BLaER1 (cell line): ENCODE data around the gene JADE2.

Source experiments
- H3K27ac ChIP-seq: shearing (Covaris generic); formaldehyde crosslinking; 2 replicates; pipeline ENCODE4 v1.8.1; 2022
- H3K27me3 ChIP-seq: shearing (Covaris generic); formaldehyde crosslinking; 2 replicates; pipeline ENCODE4 v1.8.1; 2022
- H3K36me3 ChIP-seq: shearing (Covaris generic); formaldehyde crosslinking; 2 replicates; pipeline ENCODE4 v1.8.1; 2022
- H3K4me1 ChIP-seq: shearing (Covaris generic); formaldehyde crosslinking; 2 replicates; pipeline ENCODE4 v1.8.1; 2022
- H3K4me2 ChIP-seq: shearing (Covaris generic); formaldehyde crosslinking; 2 replicates; pipeline ENCODE4 v1.8.1; 2022
- H3K4me3 ChIP-seq: shearing (Covaris generic); formaldehyde crosslinking; 2 replicates; pipeline ENCODE4 v1.8.1; 2022
- H3K9ac ChIP-seq: shearing (Covaris generic); formaldehyde crosslinking; 2 replicates; pipeline ENCODE4 v1.8.1; 2022
- H3K9me3 ChIP-seq: shearing (Covaris generic); formaldehyde crosslinking; 2 replicates; pipeline ENCODE4 v1.8.1; 2022
- H4K20me1 ChIP-seq: shearing (Covaris generic); formaldehyde crosslinking; 2 replicates; pipeline ENCODE4 v1.8.1; 2022
- Cebpa-rat ChIP-seq: shearing (Covaris generic); IDR thresholded peaks from 2 replicates; pipeline ENCODE4 v1.8.1; 2022

The JADE2 gene

DNA sequence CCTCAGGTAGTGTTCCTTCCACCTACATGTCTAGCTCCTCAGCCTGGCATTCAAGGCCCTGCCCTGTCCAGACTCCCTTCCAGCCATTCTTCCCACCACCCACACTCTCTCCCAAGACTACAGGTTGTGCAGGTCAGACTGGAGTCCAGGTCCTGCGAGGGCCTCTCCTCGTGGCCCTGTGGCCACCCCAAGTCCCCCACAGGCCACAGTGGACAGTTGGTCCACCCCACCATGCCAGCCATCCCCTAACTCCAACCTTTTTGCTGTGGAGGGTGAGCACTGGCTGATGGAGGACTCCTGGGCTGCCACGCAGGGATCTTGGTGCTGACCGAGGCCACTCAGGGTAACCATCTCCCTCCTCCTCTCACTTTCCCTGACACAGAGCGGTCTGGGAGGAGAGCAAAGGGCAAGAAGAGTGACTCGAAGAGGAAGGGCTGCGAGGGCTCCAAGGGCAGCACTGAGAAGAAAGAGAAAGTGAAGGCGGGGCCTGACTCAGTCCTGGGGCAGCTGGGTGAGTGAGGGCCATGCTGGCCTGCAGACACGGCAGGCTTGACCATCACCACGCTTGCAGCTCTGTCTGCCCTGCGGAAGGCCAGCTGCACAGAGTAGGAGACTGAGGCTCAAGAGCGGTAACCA is 51.0 kb downstream of the JADE2 start:
- no peak for TF ChIP-seq Cebpa-rat
- H3K4me1 ChIP-seq, result peaks cover 24% of the 10 kb centered on the region
- peaks cover 95% of the 10 kb centered on the region for H3K36me3 ChIP-seq
- H3K27me3 ChIP-seq, result no peaks in the 10 kb centered on the region
- no peak overlapping the region for H3K4me2 ChIP-seq
- no peak overlapping the region for H3K27ac ChIP-seq
- no peak overlapping the region for H3K4me3 ChIP-seq
- no peak overlapping the region for H3K9ac ChIP-seq
- H4K20me1 ChIP-seq, result peaks cover 66% of the 10 kb centered on the region
- H3K9me3 ChIP-seq, result no peaks in the 10 kb centered on the region

DNA sequence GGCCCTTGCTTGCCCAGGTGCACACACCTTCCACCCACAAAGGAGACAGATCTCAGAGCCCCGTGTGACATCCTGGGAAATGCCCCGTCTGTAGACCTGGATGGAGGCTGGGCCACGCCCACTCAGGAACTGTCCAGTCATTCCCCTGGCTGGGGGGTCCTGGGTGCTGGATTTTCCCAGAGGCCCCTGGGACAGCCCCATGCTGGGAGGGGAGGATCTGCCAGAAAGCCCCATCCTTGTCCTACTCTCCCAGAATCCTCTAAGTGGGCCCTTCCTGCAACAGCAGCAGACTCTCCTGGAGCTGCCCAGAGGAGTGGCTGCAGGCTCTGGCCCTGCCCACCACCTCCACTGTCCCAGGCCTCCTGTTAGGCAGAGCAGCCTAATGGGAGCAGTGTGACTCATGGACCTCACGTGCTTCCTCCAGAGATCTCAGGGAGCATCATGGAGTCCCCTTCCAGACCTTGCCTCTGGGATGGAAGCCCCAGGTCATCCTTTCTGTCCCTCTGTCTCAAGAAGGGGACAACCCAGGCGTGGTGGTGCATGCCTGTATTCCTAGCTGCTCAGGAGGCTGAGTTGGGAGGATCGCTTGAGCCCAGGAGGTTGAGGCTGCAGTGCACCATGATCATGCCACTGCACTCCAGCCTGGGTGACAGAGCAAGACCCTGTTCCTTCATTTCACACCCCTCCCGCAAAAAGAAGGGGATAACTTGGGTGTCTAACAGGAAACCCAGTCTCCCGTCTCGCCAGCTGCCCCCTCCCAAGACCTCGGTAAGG is 51.7 kb downstream of the JADE2 start:
- no peak overlapping the region for H3K27ac ChIP-seq
- no peak overlapping the region for H3K4me2 ChIP-seq
- H3K27me3 ChIP-seq, result no peaks in the 10 kb centered on the region
- no peaks in the 10 kb centered on the region for H3K9me3 ChIP-seq
- peaks cover 91% of the 10 kb centered on the region for H3K36me3 ChIP-seq
- no peak for TF ChIP-seq Cebpa-rat
- no peak overlapping the region for H3K9ac ChIP-seq
- H3K4me1 ChIP-seq, result peaks cover 16% of the 10 kb centered on the region
- H4K20me1 ChIP-seq, result peaks cover 64% of the 10 kb centered on the region
- no peak overlapping the region for H3K4me3 ChIP-seq

DNA sequence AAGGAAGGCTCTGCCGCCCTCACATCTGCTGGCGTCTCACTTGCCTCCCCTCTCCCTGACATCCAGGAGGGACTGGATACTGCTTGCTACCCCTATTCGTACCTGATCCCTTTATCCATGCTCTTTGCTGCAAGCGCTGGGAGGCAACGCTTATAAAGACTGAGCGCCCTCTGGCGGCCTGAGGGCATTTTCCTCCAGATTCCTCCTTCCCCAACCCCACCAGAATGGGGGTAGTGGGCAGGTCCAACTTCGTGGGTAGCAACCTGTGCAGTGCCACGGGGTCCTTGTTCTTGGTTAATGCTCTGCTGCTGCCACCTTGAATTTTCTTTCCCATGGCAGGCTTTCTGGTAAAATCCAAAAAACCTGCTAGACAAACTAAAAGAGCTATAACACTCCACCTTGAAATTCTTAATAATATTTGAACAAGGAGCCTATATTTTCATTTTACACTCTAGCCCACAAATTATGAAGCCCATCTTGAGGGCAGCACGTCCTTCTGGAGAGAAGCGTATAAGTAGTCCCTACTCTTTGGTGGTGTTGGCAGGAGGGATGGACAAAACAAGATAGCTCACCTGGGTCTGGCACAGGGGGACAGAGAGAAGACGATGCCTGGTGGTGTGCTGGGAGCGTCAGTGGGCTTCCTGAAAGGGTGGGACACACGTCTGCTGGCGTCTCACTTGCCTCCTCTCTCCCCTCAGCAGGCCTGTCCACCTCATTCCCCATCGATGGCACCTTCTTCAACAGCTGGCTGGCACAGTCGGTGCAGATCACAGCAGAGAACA is 52.5 kb downstream of the JADE2 start:
- no peak for TF ChIP-seq Cebpa-rat
- Histone ChIP-seq H3K4me2 (no peak overlapping the region), H3K9me3 (no peaks in the 10 kb centered on the region), H3K27me3 (no peaks in the 10 kb centered on the region), H3K4me1 (peaks cover 9% of the 10 kb centered on the region), H4K20me1 (peaks cover 56% of the 10 kb centered on the region), H3K27ac (no peak overlapping the region), H3K9ac (no peak overlapping the region), H3K4me3 (no peak overlapping the region), H3K36me3 (peaks cover 83% of the 10 kb centered on the region)

DNA sequence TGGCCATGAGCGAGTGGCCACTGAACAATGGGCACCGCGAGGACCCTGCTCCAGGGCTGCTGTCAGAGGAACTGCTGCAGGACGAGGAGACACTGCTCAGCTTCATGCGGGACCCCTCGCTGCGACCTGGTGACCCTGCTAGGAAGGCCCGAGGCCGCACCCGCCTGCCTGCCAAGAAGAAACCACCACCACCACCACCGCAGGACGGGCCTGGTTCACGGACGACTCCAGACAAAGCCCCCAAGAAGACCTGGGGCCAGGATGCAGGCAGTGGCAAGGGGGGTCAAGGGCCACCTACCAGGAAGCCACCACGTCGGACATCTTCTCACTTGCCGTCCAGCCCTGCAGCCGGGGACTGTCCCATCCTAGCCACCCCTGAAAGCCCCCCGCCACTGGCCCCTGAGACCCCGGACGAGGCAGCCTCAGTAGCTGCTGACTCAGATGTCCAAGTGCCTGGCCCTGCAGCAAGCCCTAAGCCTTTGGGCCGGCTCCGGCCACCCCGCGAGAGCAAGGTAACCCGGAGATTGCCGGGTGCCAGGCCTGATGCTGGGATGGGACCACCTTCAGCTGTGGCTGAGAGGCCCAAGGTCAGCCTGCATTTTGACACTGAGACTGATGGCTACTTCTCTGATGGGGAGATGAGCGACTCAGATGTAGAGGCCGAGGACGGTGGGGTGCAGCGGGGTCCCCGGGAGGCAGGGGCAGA is 53.3 kb downstream of the JADE2 start:
- no peak for TF ChIP-seq Cebpa-rat
- H3K9ac ChIP-seq, result no peak overlapping the region
- H3K36me3 ChIP-seq, result peaks cover 76% of the 10 kb centered on the region
- no peak overlapping the region for H3K4me2 ChIP-seq
- H3K9me3 ChIP-seq, result no peaks in the 10 kb centered on the region
- peaks cover 51% of the 10 kb centered on the region for H4K20me1 ChIP-seq
- H3K4me3 ChIP-seq, result no peak overlapping the region
- H3K27me3 ChIP-seq, result no peaks in the 10 kb centered on the region
- H3K4me1 ChIP-seq, result 0 out of 2 replicates have a peak, but pooled peaks cover 6% of the 10 kb centered on the region
- no peak overlapping the region for H3K27ac ChIP-seq

DNA sequence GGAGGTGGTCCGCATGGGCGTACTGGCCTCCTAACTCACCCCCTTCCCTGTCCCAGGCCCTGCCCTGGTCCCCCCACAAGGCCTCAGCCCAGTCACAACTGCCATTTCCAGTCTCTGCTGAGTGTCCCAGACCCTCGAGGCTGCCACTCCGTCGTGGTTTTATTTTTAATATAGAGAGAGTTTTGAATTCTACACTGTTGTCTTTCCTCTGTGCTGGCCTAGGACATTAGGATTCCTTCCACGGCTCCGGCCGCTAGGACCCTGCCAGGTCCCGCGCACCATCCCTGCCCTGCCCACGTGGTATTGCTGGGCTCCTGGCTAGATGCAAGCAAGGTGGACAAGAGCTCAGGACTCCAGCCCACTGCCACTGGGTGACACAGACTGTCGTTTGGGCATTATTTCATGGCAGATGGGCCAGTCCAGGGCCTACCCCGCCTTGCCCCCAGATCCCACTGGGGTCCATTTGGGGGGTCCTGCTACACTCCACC is 53.9 kb downstream of the JADE2 start:
- no peak overlapping the region for H3K4me3 ChIP-seq
- H3K27ac ChIP-seq, result no peak overlapping the region
- H3K27me3 ChIP-seq, result no peaks in the 10 kb centered on the region
- peaks cover 70% of the 10 kb centered on the region for H3K36me3 ChIP-seq
- no peaks in the 10 kb centered on the region for H3K9me3 ChIP-seq
- no peak for TF ChIP-seq Cebpa-rat
- H3K4me1 ChIP-seq, result 0 out of 2 replicates have a peak, but pooled peaks cover 6% of the 10 kb centered on the region
- H3K9ac ChIP-seq, result 0 out of 2 replicates have a peak overlapping the region, but pooled peaks have one; percentile 6
- H3K4me2 ChIP-seq, result no peak overlapping the region
- H4K20me1 ChIP-seq, result peaks cover 45% of the 10 kb centered on the region

DNA sequence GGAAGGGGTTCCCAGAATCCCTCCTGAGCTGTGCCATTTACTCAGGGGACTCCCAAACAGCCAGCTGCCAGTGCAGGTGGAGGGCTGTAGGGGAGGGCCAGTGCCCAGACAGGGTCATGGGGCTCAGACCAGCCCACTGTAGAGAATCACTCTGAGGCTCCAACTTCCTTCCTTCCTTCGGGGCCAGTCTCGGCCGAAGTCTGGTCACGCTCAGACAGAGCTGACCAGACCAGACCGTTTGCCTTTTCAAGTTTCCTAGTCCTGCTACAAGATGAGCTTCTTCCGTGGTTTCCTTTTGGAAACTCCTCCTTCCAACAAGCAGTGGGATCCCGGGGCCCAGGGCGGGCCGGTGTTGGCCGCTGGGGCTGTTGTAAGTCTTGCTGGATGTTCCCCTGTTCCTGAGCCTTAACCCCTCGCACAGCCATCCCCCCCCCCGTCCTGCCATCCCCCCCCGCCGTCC is 54.6 kb downstream of the JADE2 start:
- H3K4me2 ChIP-seq, result no peak overlapping the region
- 0 out of 2 replicates have a peak overlapping the region, but pooled peaks have one; percentile 6 for H3K9ac ChIP-seq
- TF ChIP-seq Cebpa-rat, result no peak
- H3K4me1 ChIP-seq, result 0 out of 2 replicates have a peak, but pooled peaks cover 6% of the 10 kb centered on the region
- no peak overlapping the region for H3K27ac ChIP-seq
- H3K27me3 ChIP-seq, result no peaks in the 10 kb centered on the region
- no peak overlapping the region for H3K4me3 ChIP-seq
- H3K9me3 ChIP-seq, result no peaks in the 10 kb centered on the region
- H4K20me1 ChIP-seq, result peaks cover 42% of the 10 kb centered on the region
- H3K36me3 ChIP-seq, result peaks cover 63% of the 10 kb centered on the region

DNA sequence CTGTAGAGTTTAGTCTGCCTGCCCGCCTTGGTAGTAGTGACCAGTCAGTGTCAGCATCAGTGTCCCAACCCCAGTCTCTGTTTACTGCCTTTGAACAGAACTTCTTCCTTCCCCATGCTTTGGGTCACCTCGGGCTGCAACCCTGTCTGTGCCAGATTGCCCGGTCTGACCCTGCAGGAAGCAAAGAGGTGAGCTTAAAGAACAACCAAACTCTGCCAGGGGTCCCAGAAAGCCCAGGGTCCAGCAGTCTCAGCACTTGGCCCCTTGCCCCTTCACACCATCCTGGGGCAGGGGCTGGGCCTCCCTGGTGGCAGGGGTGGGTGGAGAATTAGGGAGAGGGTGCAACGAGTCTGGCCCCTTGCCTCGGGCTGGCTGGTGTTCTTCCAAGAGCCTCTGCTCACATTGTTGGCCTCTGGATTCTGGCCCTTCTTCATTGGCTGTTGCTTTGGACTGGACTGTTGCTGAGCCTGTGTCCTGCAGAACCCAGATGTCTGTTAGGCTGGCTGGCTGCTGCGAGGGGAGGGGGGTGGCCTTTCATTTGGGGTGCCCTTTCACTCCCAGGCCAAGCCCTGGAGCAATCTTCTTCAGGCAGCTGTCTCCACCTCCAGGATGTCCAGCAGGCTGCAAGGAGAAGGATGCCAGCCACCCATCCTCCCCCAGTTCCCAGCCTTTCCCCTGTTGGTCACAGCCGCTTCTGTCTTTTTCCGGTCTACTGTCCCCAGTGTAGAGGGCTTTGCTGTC is 55.9 kb downstream of the JADE2 start:
- Histone ChIP-seq H3K27ac (no peak overlapping the region), H4K20me1 (peaks cover 29% of the 10 kb centered on the region), H3K4me2 (no peak overlapping the region), H3K9me3 (no peaks in the 10 kb centered on the region), H3K4me3 (no peak overlapping the region), H3K4me1 (0 out of 2 replicates have a peak, but pooled peaks cover 6% of the 10 kb centered on the region), H3K27me3 (no peaks in the 10 kb centered on the region), H3K9ac (no peak overlapping the region), H3K36me3 (peaks cover 49% of the 10 kb centered on the region)
- no peak for TF ChIP-seq Cebpa-rat

DNA sequence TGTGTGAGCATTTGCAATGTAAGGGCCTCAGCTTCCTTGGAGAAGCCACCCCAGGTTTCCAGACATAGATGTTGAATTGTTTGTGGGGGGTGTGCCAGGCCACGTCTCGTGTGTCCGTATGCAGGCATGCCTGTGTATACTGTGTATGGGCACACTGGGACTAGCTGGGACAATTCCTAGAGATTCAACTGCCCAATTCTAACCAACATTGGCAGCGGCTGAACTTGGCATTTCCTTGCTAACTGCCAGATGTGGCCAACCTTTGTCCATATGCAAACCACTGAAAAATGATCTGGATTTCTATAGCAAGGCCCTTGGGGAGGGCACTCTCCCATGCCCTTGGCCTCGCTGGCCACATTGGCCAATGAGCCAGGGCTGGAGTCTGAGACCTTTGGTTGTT is 56.8 kb downstream of the JADE2 start:
- H3K9ac ChIP-seq, result no peak overlapping the region
- H3K36me3 ChIP-seq, result peaks cover 40% of the 10 kb centered on the region
- no peak for TF ChIP-seq Cebpa-rat
- no peak overlapping the region for H3K27ac ChIP-seq
- H3K4me3 ChIP-seq, result no peak overlapping the region
- H3K27me3 ChIP-seq, result no peaks in the 10 kb centered on the region
- peaks cover 20% of the 10 kb centered on the region for H4K20me1 ChIP-seq
- H3K4me1 ChIP-seq, result peaks cover 9% of the 10 kb centered on the region; the same call in 1 of the 2 replicates
- no peak overlapping the region for H3K4me2 ChIP-seq
- no peaks in the 10 kb centered on the region for H3K9me3 ChIP-seq

DNA sequence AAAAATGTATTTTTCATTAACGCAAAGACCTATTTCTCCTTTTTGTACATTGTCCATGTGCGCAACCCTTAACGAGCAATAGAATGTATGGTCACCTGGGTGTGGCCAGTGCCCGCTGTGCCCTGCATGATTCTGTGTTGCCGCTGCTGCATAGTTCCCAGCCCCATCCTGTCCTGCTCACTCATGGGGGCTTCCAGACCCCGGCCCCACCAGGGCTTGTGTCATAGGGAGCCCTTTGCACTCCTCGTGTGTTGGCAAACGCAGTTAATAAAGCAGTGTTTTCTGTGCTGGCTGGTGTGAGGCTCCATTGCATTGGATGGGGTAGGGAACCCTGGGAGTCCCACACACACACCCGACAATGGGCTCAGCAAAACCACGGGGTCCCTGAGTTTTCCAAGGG is 57.5 kb downstream of the JADE2 start:
- no peak overlapping the region for H3K9ac ChIP-seq
- H3K36me3 ChIP-seq, result peaks cover 36% of the 10 kb centered on the region
- TF ChIP-seq Cebpa-rat, result no peak
- no peak overlapping the region for H3K27ac ChIP-seq
- H3K9me3 ChIP-seq, result no peaks in the 10 kb centered on the region
- H4K20me1 ChIP-seq, result 0 out of 2 replicates have a peak, but pooled peaks cover 16% of the 10 kb centered on the region
- H3K4me2 ChIP-seq, result no peak overlapping the region
- no peak overlapping the region for H3K4me3 ChIP-seq
- no peaks in the 10 kb centered on the region for H3K27me3 ChIP-seq
- H3K4me1 ChIP-seq, result peaks cover 4% of the 10 kb centered on the region; the same call in 1 of the 2 replicates
